GM23338 (cell line): ENCODE data around the gene CHMP4A. TPM values are rescaled to one million over a fixed set of nuclear protein-coding genes. Genes with fewer than 3 reads are reported as not detected.

ENCODE experiments used
- ATAC-seq: fragments of 200-7000 bp; cut with Tn5 transposase; 3 replicates; pipeline ENCODE4 v1.9.1; 2020
- DNase-seq: peaks from one replicate; pipeline ENCODE4 v3.0.0-alpha.2; 2015; ENCODE audit warnings: low spot score
- H2AFZ ChIP-seq: fragments of 200-600 bp; sonication (generic); 2 replicates; pipeline ENCODE4 v1.8.0; 2016; ENCODE audit warnings: antibody characterized with exemption, mild to moderate bottlenecking, moderate library complexity
- H3F3A ChIP-seq: fragments of 200-600 bp; sonication (generic); replicated peaks from 2 replicates; pipeline ENCODE4 v1.8.0; 2017; ENCODE audit warnings: antibody characterized with exemption, mixed run types, low read depth
- H3K27ac ChIP-seq: fragments of 200-600 bp; sonication (generic); 2 replicates; pipeline ENCODE4 v1.6.1; 2016; ENCODE audit warnings: low read depth
- H3K27me3 ChIP-seq: fragments of 200-600 bp; sonication (generic); 2 replicates; pipeline ENCODE4 v1.8.0; 2016; ENCODE audit warnings: mild to moderate bottlenecking, mixed run types, moderate library complexity; ENCODE audit not compliant: insufficient read depth
- H3K36me3 ChIP-seq: fragments of 200-600 bp; sonication (generic); 2 replicates; pipeline ENCODE4 v1.8.0; 2016; ENCODE audit warnings: mild to moderate bottlenecking; ENCODE audit not compliant: insufficient read depth
- H3K4me1 ChIP-seq: fragments of 200-600 bp; sonication (generic); 2 replicates; pipeline ENCODE4 v1.8.0; 2016; ENCODE audit warnings: mild to moderate bottlenecking, moderate library complexity; ENCODE audit not compliant: insufficient read depth
- H3K4me2 ChIP-seq: fragments of 200-600 bp; sonication (generic); 2 replicates; pipeline ENCODE4 v1.7.1; 2017; ENCODE audit warnings: mixed run types
- H3K4me3 ChIP-seq: fragments of 200-600 bp; sonication (generic); 2 replicates; pipeline ENCODE4 v1.6.1; 2016; ENCODE audit warnings: mixed run types
- H3K79me2 ChIP-seq: fragments of 200-600 bp; sonication (generic); replicated peaks from 2 replicates; pipeline ENCODE4 v1.8.0; 2017; ENCODE audit warnings: mild to moderate bottlenecking; ENCODE audit not compliant: insufficient read depth
- H3K9me2 ChIP-seq: fragments of 200-600 bp; sonication (generic); 2 replicates; pipeline ENCODE4 v1.8.0; 2017; ENCODE audit not compliant: insufficient read depth
- H4K20me1 ChIP-seq: fragments of 200-600 bp; sonication (generic); replicated peaks from 2 replicates; pipeline ENCODE4 v1.8.0; 2017; ENCODE audit warnings: mild to moderate bottlenecking; ENCODE audit not compliant: insufficient read depth
- H3K27ac Mint-ChIP-seq: 2 replicates; pipeline ENCODE4 v1.8.0; 2020; ENCODE audit warnings: inconsistent platforms, mild to moderate bottlenecking, moderate library complexity, mixed read lengths
- H3K27me3 Mint-ChIP-seq: 3 replicates; pipeline ENCODE4 v1.8.0; 2022; ENCODE audit warnings: low read depth, mild to moderate bottlenecking, moderate library complexity, mixed read lengths, inconsistent platforms; ENCODE audit not compliant: insufficient read depth, poor library complexity
- H3K36me3 Mint-ChIP-seq: 3 replicates; pipeline ENCODE4 v1.8.0; 2021; ENCODE audit warnings: low read depth, mild to moderate bottlenecking, inconsistent platforms, moderate library complexity, mixed read lengths
- H3K4me1 Mint-ChIP-seq: 3 replicates; pipeline ENCODE4 v1.8.0; 2020; ENCODE audit warnings: mild to moderate bottlenecking, inconsistent platforms, mixed read lengths
- H3K4me3 Mint-ChIP-seq: 3 replicates; pipeline ENCODE4 v1.8.0; 2021; ENCODE audit warnings: moderate library complexity, mild to moderate bottlenecking, inconsistent platforms, mixed read lengths
- H3K9me3 Mint-ChIP-seq: 3 replicates; pipeline ENCODE4 v1.8.0; 2020; ENCODE audit warnings: moderate library complexity, mild to moderate bottlenecking, inconsistent platforms, mixed read lengths
- CREB1 ChIP-seq: fragments of 250-450 bp; sonication (Bioruptor Pico); IDR thresholded peaks from 2 replicates; pipeline ENCODE4 v1.5.0; 2020; ENCODE audit warnings: low read depth, mild to moderate bottlenecking, moderate library complexity
- EZH2 ChIP-seq: fragments of 200-600 bp; sonication (generic); IDR thresholded peaks from one replicate; pipeline ENCODE4 v1.8.0; 2017; ENCODE audit warnings: antibody characterized with exemption, mild to moderate bottlenecking, low read depth; ENCODE audit not compliant: unreplicated experiment
- EZH2phosphoT487 ChIP-seq: fragments of 200-600 bp; sonication (generic); IDR thresholded peaks from one replicate; pipeline ENCODE4 v1.8.1; 2018; ENCODE audit warnings: antibody characterized with exemption; ENCODE audit not compliant: unreplicated experiment
- JUNB ChIP-seq: IDR thresholded peaks from one replicate; pipeline ENCODE4 v1.6.1; 2016; ENCODE audit warnings: antibody characterized with exemption; ENCODE audit not compliant: unreplicated experiment
- NANOG ChIP-seq: IDR thresholded peaks from 2 replicates; pipeline ENCODE4 v1.6.1; 2016; ENCODE audit warnings: antibody characterized with exemption, borderline replicate concordance
- POLR2AphosphoS5 ChIP-seq: IDR thresholded peaks from 2 replicates; pipeline ENCODE4 v1.6.1; 2016; ENCODE audit warnings: antibody characterized with exemption, low read depth
- REST ChIP-seq: IDR thresholded peaks from one replicate; pipeline ENCODE4 v1.6.1; 2018; ENCODE audit warnings: antibody characterized with exemption; ENCODE audit not compliant: unreplicated experiment
- STAT1 ChIP-seq: IDR thresholded peaks from one replicate; pipeline ENCODE4 v1.6.1; 2016; ENCODE audit warnings: antibody characterized with exemption; ENCODE audit not compliant: unreplicated experiment
- ZNF114 ChIP-seq: fragments of 250-450 bp; sonication (Bioruptor Pico); IDR thresholded peaks from 2 replicates; pipeline ENCODE4 v1.5.0; 2020; ENCODE audit warnings: mild to moderate bottlenecking, moderate library complexity
- ZNF331 ChIP-seq: fragments of 250-450 bp; sonication (Bioruptor Pico); IDR thresholded peaks from 2 replicates; pipeline ENCODE4 v1.5.0; 2020; ENCODE audit warnings: low read depth, mild to moderate bottlenecking, moderate library complexity
- polyA plus RNA-seq: library from polyadenylated mRNA; unstranded; fragments of >200 nt; fragmentation: Nextera tagmentation; extraction: Ambion mirVana; gene quantifications from 2 replicates; pipeline ENCODE4 v1.2.1, GENCODE V29; 2016
- total RNA-seq: library from RNA; depleted of rRNA; stranded (reverse); fragments of >200 nt; shearing (Covaris generic); gene quantifications from 2 replicates; pipeline ENCODE4 v1.2.3, GENCODE V29; 2014
- TF ChIP-seq, protein P1 (sequence below): IDR thresholded peaks from 2 replicates; pipeline ENCODE4 v1.6.1; 2016; ENCODE audit warnings: antibody characterized with exemption
- TF ChIP-seq, protein P2 (sequence below), 2 experiments: fragments of 200-600 bp in 1 of 2; sonication (generic) in 1 of 2; conservative IDR thresholded peaks; 2 replicates each; pipeline versions ENCODE4 v1.5.1 to v1.6.1; 2016 to 2017; ENCODE audit warnings: antibody characterized with exemption in 2 of 2, low read depth in 2 of 2, mild to moderate bottlenecking in 2 of 2, moderate library complexity in 1 of 2

The CHMP4A gene
- total and polyA plus RNA-seq, 2 experiments from 2014 or later: 19.3 to 36.9 TPM

DNA sequence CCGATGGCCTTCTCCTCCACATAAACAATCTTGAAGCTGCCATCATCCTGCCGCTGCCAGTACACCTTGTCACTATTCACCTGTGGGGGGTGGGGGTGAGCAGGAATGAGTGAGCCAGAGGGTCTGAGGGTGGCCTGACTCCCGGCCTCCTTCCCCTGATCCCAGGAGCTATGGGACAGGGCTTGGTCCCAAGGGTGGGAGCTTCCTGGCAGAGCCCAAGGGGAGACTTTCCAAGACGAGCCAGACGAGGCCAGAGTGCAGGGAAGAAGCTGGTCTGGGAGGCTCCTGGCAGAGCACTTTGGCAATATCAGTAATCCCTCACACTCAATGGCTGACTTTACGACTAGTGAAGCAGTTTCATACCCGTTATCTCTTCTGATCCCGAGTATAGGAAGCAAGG is 42.1 kb upstream of the CHMP4A start (continued):
- TF ChIP-seq REST: no peak

DNA sequence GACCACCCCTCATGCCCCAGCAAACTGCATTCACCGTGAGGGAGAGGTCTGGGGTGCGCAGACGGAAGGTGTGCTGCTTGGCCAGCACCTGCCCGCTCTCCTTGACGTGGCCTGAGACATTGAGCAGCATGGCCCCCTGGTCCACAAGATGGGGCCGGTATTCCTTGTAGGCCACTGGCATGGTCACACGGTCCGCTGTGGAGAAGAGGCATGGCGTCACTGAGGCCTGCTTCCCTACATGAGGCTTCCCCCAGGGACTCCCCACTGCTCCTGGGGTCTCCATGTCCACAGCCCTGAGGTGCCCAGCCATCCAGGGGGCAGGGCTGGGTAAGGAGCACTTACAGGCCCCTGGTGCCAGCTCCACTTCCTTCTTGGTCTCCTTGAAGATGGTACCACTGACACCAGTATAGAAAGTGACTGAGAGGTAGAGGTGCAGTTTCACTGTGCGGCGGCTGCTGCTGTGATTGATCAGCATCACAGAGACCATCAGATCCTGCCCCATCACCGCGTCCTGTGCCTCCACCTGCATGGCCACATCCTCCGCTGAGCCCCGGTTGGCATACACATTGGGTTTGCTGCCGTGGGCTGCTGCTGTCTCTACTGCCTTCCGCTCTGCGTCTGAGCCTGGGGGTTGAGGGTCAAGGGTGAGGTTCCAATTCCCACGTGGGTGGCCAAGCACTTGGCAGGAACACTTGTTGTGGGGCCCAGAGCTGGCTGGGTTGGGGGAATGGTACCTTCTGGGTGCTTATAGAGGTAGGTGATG is 41.5 kb upstream of the CHMP4A start:
- no peaks in the 10 kb centered on the region for H4K20me1 ChIP-seq
- no peak for DNase-seq
- H3K36me3 ChIP-seq: no peaks in the 10 kb centered on the region
- H3F3A ChIP-seq: no peaks in the 10 kb centered on the region
- no peaks in the 10 kb centered on the region for H3K36me3 Mint-ChIP-seq
- H3K4me3 ChIP-seq: no peak overlapping the region
- H3K4me1 Mint-ChIP-seq: peaks cover 4% of the 10 kb centered on the region; the same call in 2 of the 3 replicates
- no peak overlapping the region; the same call in 1 of the 2 replicates for H3K27ac Mint-ChIP-seq
- peaks cover 15% of the 10 kb centered on the region for H3K27me3 Mint-ChIP-seq
- H3K9me3 Mint-ChIP-seq: no peaks in the 10 kb centered on the region
- H3K27ac ChIP-seq: no peak overlapping the region
- no peak overlapping the region for H3K4me3 Mint-ChIP-seq
- H3K4me2 ChIP-seq: no peak overlapping the region
- H3K4me1 ChIP-seq: no peaks in the 10 kb centered on the region
- ATAC-seq: no peak
- H3K79me2 ChIP-seq: no peaks in the 10 kb centered on the region
- no peaks in the 10 kb centered on the region for H3K9me2 ChIP-seq
- H2AFZ ChIP-seq: no peak overlapping the region
- H3K27me3 ChIP-seq: no peaks in the 10 kb centered on the region
- no peak for TF ChIP-seq REST
- no peak for TF ChIP-seq CREB1 (CRISPR knock-in tag)
- TF ChIP-seq EZH2phosphoT487: no peak
- no peak for TF ChIP-seq STAT1
- TF ChIP-seq EZH2: no peak
- TF ChIP-seq JUNB: no peak
- TF ChIP-seq ZNF331: no peak
- TF ChIP-seq, protein P1, sequence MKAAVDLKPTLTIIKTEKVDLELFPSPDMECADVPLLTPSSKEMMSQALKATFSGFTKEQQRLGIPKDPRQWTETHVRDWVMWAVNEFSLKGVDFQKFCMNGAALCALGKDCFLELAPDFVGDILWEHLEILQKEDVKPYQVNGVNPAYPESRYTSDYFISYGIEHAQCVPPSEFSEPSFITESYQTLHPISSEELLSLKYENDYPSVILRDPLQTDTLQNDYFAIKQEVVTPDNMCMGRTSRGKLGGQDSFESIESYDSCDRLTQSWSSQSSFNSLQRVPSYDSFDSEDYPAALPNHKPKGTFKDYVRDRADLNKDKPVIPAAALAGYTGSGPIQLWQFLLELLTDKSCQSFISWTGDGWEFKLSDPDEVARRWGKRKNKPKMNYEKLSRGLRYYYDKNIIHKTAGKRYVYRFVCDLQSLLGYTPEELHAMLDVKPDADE: no peak
- no peak for TF ChIP-seq POLR2AphosphoS5
- TF ChIP-seq, protein P2, sequence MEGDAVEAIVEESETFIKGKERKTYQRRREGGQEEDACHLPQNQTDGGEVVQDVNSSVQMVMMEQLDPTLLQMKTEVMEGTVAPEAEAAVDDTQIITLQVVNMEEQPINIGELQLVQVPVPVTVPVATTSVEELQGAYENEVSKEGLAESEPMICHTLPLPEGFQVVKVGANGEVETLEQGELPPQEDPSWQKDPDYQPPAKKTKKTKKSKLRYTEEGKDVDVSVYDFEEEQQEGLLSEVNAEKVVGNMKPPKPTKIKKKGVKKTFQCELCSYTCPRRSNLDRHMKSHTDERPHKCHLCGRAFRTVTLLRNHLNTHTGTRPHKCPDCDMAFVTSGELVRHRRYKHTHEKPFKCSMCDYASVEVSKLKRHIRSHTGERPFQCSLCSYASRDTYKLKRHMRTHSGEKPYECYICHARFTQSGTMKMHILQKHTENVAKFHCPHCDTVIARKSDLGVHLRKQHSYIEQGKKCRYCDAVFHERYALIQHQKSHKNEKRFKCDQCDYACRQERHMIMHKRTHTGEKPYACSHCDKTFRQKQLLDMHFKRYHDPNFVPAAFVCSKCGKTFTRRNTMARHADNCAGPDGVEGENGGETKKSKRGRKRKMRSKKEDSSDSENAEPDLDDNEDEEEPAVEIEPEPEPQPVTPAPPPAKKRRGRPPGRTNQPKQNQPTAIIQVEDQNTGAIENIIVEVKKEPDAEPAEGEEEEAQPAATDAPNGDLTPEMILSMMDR (conservative IDR thresholded peaks at IDR 0.05; ENCODE audit: low read depth in 2 of 2): no peak
- no peak for TF ChIP-seq ZNF114
- TF ChIP-seq NANOG: no peak
